Parathyroid adenoma (tissue), 2 donors: Measurements from ENCODE around the gene ZNF526.
"Not testable (repeated sequence)": the region's sequence is repeated elsewhere in the genome, so short reads cannot be mapped to it uniquely, and the experiment has no call there.

Experiments
- H2AFZ ChIP-seq: fragments of 300-600 bp; sonication (generic); one replicate; pipeline ENCODE4 v1.7.0; 2017; ENCODE audit warnings: antibody characterized with exemption, mild to moderate bottlenecking
- H3K27ac ChIP-seq: fragments of 300-600 bp; sonication (generic); one replicate; pipeline ENCODE4 v1.7.0; 2017
- H3K27me3 ChIP-seq: fragments of 300-600 bp; sonication (generic); one replicate; pipeline ENCODE4 v1.7.0; 2017; ENCODE audit warnings: low read length; ENCODE audit not compliant: control insufficient read depth, insufficient read depth
- H3K36me3 ChIP-seq: fragments of 300-600 bp; sonication (generic); one replicate; pipeline ENCODE4 v1.7.0; 2017; ENCODE audit warnings: low read length; ENCODE audit not compliant: control insufficient read depth, insufficient read depth
- H3K4me1 ChIP-seq: fragments of 300-600 bp; sonication (generic); one replicate; pipeline ENCODE4 v1.7.0; 2017; ENCODE audit warnings: control low read depth
- H3K4me2 ChIP-seq: fragments of 300-600 bp; sonication (generic); one replicate; pipeline ENCODE4 v1.7.0; 2017; ENCODE audit warnings: low read length
- H3K4me3 ChIP-seq: fragments of 300-600 bp; sonication (generic); one replicate; pipeline ENCODE4 v1.7.0; 2017; ENCODE audit warnings: low read depth, low read length
- H3K79me2 ChIP-seq: fragments of 300-600 bp; sonication (generic); one replicate; pipeline ENCODE4 v1.7.0; 2017; ENCODE audit warnings: control low read depth
- H3K9ac ChIP-seq: fragments of 300-600 bp; sonication (generic); one replicate; pipeline ENCODE4 v1.7.0; 2017; ENCODE audit warnings: mild to moderate bottlenecking
- H3K9me3 ChIP-seq: fragments of 300-600 bp; sonication (generic); one replicate; pipeline ENCODE4 v1.7.0; 2017; ENCODE audit warnings: low read length; ENCODE audit not compliant: control insufficient read depth
- CTCF ChIP-seq: fragments of 300-600 bp; sonication (generic); IDR thresholded peaks from one replicate; pipeline ENCODE4 v1.7.0; 2017; ENCODE audit warnings: antibody characterized with exemption, mild to moderate bottlenecking
- donor health status: primary hyperparathyroidism.

The ZNF526 gene

DNA sequence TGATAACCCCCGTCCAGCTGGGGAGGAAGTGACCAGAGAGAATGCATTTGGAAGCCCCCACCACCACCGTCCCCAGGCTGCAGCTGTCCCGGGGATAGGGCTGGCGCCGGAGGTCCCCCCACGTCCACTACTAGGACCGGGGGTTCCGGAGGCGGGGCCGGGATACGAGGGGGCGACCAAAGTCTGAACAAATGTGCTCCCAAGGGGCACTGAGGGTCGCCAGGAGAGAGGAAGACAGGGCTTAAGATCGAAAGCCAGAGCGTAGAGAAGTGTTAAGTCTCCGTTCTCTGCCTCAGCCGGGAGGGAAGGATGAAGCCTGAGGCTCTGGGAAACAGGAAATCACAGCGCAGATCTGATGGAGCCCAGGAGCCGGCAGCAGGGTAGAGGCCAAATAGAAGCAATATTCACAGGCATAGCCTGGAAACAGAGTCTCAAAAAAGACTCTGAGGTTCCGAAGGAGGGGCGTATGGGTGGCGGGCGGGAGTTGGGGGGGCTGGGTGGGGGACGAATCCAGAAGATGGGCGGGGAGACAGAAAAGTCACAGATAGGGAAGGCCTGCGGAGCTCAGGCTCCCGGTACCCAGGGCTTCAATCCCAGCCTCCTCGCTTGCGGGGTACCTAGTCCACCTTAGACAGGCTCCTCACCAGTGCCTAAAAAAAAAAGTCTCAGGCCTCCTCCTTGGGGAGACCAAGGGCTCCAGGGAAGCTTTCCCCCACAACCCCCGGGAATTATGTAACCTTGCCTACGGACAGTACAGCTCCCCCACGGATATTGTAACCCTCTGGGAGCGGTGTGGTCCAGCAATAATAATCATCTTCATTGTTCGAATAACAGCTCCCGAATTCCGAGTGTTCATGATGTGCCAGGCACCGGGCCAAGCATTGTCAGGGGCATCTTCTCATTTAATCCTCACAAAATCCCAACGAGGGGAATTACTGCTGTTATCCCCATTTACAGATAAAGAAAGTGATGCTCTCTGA lies 35.9 kb downstream of the ZNF526 start:
- Histone ChIP-seq H3K27ac (peak overlapping the region; percentile 70), H3K79me2 (peaks cover 2% of the 10 kb centered on the region), H3K4me3 (peak overlapping the region; percentile 57), H3K36me3 (no peaks in the 10 kb centered on the region), H3K27me3 (no peaks in the 10 kb centered on the region), H3K4me2 (peak overlapping the region; percentile 86), H3K9ac (no peak overlapping the region), H2AFZ (peak overlapping the region; percentile 70), H3K4me1 (peaks cover 10% of the 10 kb centered on the region), H3K9me3 (no peaks in the 10 kb centered on the region)
- no peak for TF ChIP-seq CTCF

GRCh38 chr19:42257842-42258241 lies 37.7 kb downstream of the ZNF526 start:
- not testable (repeated sequence) for H3K4me2 ChIP-seq, H3K9me3 ChIP-seq, H3K4me3 ChIP-seq, H3K27ac ChIP-seq, H3K27me3 ChIP-seq, H3K36me3 ChIP-seq, H3K4me1 ChIP-seq, H2AFZ ChIP-seq, H3K9ac ChIP-seq, H3K79me2 ChIP-seq

DNA sequence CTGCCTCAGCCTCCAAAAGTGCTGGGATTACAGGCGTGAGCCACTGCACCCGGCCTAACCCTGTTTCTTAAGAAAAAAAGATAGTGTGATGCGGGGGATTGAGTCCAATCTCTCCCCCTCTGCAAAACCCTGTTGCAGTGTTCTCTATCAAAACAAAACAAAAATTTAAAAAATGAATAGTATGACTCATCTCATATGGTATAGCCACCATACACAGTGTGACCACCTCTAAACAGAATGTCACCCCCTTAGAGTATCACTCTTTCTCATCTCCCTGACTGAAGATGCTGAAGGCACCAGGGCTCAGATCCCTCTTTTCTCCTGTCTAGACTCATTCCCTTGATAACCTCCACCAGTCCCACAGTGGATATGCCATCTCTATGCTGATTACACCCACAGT lies 41.7 kb downstream of the ZNF526 start:
- TF ChIP-seq CTCF, result no peak
- Histone ChIP-seq H3K79me2 (no peaks in the 10 kb centered on the region), H3K27me3 (no peaks in the 10 kb centered on the region), H2AFZ (no peak overlapping the region), H3K27ac (no peak overlapping the region), H3K4me1 (no peaks in the 10 kb centered on the region), H3K9ac (no peak overlapping the region), H3K9me3 (no peaks in the 10 kb centered on the region), H3K4me3 (no peak overlapping the region), H3K36me3 (no peaks in the 10 kb centered on the region), H3K4me2 (no peak overlapping the region)

DNA sequence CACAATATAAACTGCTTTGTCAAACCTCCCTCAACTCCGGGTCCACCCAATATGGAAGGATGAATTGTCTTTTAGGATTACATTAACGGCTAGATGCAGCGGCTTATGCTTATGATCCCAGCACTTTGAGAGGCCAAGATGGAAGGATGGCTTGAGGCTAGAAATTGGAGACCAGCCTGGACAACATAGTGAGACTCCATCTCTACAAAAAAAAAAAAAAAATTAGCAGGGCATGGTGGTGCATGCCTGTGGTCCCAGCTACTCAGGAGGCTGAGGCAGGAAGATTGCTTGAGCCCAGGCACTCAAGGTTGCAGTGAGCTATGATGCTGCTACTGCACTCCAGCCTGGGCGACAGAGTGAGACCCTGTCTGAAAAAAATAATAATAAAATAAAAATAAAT lies 46.0 kb downstream of the ZNF526 start:
- H3K27me3 ChIP-seq, H3K36me3 ChIP-seq, H3K9ac ChIP-seq, H3K27ac ChIP-seq, H3K4me3 ChIP-seq, H2AFZ ChIP-seq, H3K9me3 ChIP-seq, H3K4me2 ChIP-seq: not testable (repeated sequence)
- peaks cover 14% of the 10 kb centered on the region for H3K4me1 ChIP-seq
- peaks cover 14% of the 10 kb centered on the region for H3K79me2 ChIP-seq

DNA sequence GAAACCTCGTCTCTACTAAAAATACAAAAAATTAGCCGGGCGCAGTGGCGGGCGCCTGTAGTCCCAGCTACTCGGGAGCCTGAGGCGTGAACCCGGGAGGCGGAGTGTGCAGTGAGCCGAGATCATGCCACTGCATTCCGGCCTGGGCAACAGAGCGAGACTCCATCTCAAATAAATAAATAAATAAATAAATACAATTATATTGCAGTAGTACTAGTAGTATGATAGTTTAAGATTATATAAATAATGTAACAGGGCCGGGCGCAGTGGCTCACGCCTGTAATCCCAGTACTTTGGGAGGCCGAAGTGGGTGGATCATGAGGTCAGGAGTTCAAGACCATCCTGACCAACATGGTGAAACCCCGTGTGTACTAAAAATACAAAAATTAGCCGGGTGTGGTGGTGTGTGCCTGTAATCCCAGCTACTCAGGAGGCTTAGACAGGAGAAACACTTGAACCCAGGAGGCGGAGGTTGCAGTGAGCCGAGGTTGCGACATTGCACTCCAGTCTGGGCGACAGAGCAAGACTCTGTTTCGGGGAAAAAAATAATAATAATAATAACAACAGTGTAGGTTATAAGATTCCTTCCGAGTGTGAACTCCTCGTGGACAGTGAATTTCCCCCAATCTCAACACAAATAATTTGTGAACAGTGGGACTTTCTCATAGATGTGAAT lies 47.0 kb downstream of the ZNF526 start:
- H3K27me3 ChIP-seq, H3K9me3 ChIP-seq, H3K4me2 ChIP-seq, H3K4me3 ChIP-seq, H3K36me3 ChIP-seq, H3K9ac ChIP-seq: not testable (repeated sequence)
- H3K79me2 ChIP-seq, result peaks cover 21% of the 10 kb centered on the region
- peak overlapping the region; percentile 96 for H2AFZ ChIP-seq
- peaks cover 16% of the 10 kb centered on the region for H3K4me1 ChIP-seq
- peak overlapping the region; percentile 98 for H3K27ac ChIP-seq

- Histone ChIP-seq H3K27ac (peak overlapping the region; percentile 98), H3K4me2 (peak overlapping the region; percentile 99), H3K79me2 (peaks cover 28% of the 10 kb centered on the region), H2AFZ (peak overlapping the region; percentile 96), H3K36me3 (no peaks in the 10 kb centered on the region), H3K27me3 (no peaks in the 10 kb centered on the region), H3K9me3 (no peaks in the 10 kb centered on the region), H3K9ac (peak overlapping the region; percentile 39), H3K4me3 (peak overlapping the region; percentile 99), H3K4me1 (peaks cover 16% of the 10 kb centered on the region)
- no peak for TF ChIP-seq CTCF
Observed at GRCh38 chr19:42267644-42268141, 47.6 kb downstream of the ZNF526 start.
